Measurements from ENCODE around the gene PLXNA1.

The PLXNA1 gene

DNA sequence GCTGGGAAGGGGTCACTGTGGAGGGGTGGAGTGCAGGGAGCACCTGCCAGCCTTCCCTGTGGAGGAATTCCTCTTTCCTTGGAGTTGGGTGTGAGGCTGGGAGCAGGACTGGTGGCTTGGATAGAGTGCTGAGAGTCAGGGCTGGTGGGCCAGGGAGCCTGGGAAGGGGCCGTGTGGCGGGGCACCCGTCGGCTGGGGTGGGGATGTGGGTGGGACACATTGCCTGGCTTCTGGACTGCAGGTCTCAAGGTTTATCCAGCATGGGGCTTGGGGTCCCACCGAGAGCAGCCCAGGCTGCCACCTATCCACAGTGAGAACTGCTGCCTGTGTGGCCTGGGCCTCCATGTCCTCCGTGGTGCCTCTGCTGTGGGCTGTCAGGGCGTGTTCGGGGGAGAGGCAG is 4.7 kb downstream of the PLXNA1 start:
- DNase-seq (ENCODE audit: low spot score), result no peak

DNA sequence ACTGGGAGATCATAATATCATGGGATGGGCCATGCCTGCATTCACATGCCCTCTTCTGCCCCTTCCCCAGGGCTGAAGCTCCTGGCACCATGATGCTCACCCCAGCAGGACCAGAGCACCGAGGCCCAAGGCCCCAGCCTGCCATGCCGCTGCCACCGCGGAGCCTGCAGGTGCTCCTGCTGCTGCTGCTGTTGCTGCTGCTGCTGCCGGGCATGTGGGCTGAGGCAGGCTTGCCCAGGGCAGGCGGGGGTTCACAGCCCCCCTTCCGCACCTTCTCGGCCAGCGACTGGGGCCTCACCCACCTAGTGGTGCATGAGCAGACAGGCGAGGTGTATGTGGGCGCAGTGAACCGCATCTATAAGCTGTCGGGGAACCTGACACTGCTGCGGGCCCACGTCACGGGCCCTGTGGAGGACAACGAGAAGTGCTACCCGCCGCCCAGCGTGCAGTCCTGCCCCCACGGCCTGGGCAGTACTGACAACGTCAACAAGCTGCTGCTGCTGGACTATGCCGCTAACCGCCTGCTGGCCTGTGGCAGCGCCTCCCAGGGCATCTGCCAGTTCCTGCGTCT is 5.6 kb downstream of the PLXNA1 start:
- no peak for DNase-seq (ENCODE audit: low spot score)

DNA sequence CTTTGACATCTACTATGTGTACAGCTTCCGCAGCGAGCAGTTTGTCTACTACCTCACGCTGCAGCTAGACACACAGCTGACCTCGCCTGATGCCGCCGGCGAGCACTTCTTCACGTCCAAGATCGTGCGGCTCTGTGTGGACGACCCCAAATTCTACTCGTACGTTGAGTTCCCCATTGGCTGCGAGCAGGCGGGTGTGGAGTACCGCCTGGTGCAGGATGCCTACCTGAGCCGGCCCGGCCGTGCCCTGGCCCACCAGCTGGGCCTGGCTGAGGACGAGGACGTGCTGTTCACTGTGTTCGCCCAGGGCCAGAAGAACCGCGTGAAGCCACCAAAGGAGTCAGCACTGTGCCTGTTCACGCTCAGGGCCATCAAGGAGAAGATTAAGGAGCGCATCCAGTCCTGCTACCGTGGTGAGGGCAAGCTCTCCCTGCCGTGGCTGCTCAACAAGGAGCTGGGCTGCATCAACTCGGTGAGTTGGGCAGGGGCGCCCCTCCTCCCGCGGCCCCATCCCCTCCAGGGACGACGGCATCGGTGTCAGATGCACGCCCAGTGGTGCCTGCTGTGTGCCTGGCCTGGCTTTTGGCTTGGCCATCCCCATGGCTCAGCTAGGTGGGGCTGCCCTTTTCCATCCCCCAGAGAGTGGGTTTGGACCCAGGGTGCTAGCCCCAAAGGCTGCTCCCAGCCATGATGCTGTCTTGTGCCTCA is 6.6 kb downstream of the PLXNA1 start:
- DNase-seq (ENCODE audit: low spot score), result no peak

DNA sequence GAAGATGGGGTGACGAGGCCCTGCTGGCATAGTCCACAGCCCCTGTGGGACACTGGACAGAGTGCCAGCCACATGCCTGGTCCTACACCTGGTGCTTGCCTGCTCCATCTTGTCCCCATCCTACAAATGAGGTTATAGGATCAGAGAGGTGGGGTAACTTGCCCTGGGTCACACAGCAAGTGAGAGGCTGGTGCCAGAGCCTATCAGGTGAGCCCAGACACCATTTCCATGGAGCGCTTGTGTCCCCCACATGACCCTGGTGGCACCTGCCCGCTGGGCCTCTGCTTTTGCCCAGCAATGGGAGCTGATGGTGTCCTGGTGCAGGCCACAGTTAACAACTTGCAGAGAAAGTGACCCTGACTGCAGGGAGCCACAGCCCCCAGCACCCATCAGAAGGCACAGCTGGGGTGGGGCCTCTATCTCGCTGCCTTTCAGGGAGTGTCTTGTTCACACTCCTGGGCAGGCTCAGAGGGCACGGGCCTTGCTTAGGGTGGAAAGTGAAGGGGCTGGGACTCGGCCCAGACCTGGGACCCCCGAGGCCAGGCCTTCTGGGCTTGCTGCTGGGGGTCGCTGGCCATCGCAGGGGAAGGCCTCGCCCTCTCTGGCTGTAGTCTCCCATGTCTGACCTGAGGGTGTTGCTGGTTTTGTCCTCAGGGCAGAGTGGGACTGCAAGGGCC is 7.2 kb downstream of the PLXNA1 start:
- no peak for DNase-seq (ENCODE audit: low spot score)

DNA sequence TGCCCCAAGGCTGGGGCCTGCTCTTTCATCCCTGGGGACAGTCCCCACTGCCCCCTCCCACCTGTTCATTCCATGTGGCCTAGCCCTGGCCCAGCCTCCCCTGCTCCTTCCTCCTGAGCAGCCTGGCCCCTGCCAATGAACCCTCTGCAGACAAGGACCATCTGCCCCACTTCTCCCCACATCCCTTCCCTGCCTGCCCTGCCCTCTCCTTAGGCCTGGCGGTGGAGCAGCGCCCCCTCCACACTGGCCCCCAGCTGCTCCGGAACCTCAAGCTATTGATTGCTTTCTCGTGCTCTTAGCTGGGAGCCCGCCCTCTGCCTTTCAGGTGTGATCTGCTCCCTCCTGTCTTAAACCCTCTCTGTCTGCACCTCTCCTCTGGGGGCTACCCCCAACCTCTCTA is 8.0 kb downstream of the PLXNA1 start:
- DNase-seq (ENCODE audit: low spot score), result no peak

DNA sequence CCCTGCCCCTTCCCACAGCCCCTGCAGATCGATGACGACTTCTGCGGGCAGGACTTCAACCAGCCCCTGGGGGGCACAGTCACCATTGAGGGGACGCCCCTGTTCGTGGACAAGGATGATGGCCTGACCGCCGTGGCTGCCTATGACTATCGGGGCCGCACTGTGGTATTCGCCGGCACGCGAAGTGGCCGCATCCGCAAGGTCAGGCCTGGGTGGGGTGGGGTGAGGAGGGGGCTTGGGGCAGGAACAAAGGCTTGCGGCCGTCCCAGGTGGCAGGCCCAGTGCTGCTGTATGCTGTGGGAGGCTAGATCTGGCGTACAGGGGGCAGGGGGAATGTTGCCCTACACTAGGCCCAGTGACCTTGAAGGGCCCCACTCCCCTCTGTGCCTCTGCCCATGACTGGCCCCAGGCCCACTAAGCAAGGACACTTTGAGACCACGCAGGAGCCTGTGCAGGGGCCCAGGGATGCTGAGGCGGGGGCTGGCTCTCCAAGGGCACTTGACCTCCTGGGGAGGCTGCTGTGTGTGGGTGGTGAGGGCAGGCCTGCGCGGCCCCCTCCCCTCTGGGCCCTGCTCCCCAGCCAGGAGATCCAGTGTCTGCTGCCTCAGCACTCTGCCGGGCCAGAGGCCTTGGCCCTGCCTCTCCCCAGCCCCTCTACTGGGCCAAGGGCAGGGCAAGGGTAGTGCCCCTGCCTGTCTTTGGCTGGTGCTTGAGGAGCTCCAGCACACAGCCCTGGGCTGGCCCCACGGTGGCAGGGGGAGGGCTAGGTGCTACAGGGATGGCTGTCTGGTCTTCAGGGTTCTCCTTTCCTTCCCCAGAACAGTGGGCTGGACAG is 8.7 kb downstream of the PLXNA1 start:
- no peak for DNase-seq (ENCODE audit: low spot score)

DNA sequence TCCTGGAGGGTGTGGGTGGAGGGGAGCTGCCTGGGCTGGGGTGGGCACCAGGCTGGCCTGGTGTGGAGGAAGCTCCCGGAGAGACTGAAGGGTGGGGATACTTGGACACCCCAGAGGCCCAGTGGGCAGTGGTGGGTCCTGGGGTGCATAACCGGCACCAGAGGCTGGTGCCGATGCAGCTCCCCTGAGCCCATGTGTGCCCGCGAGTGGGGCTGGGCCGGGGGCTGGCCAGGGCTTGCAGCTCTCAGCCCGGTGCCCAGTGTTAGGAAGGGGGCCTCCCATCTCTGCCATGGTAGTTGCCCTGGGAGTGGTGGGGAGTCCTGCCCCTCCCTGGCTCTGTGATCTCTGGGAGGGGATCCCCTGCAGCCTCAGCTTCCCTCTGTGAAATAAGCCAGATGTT is 9.3 kb downstream of the PLXNA1 start:
- DNase-seq (ENCODE audit: low spot score), result no peak

DNA sequence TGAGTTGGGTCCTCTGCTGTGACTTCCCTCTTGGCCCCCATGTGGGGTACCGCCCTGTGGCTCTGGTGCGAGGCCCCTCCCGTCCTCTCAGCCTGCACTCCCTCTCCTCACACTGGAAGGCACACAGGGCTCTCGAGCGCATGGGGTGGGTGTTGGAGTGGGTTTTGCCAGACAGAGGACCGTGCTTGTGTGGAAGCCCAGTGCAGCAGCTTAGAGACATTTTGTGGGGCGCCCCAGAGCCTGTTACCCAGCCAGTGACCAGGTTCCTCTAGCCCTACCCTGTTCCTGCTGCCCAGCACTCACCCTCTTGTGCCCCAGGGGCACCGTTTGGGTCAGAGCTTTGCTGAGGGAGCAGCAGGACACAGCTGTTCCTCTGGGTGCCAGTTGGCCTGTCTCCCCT is 9.9 kb downstream of the PLXNA1 start:
- DNase-seq (ENCODE audit: low spot score), result no peak

DNA sequence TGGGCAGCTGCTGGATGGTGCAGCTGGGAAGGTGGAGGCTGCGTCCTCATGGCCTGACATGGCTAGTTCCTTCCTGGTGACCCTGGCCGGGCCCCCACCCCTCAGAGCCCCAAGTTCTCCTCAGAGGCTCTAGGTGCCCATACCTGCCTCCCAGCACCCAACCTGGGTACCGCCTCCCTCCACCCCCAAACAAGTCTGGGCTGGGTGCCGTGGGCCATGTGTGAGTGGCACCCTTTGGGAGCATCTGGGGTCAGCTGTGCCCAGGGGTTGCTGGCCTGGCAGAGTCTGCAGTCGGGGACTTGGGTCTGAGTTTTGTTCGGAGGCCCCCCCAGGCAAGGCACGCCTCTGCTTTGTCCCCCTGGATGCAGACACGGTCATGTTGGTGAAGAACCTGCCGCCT is 10.5 kb downstream of the PLXNA1 start:
- no peak for DNase-seq (ENCODE audit: low spot score)

DNA sequence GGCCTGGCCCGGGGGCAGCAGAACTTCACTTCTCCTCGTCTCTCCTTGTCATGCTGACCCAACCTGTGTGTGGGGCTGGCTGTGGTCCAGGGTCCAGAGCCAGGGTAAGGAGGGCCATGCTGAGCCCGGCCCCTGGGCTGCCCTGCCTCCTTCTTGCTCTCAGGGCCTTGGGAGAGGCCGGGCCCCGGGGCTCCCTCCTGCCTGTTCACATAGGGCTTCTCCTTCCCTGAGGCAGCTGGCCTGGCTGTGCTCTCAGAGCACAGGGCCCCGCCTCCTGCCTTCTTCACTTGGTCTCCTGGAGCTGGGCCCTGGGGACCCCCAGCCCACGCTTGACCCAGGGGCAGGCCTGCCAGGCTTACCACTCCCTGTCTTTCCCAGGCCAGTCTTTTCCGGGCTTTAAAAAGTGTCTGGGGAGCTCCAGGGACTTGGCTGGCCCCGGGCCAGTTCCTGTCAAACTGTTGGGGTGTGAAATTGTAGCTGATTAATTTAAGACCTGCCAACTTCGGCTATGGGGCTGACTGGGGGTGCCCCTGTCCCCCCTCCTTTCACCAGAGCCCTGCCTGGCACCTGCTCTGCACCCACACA is 11.8 kb downstream of the PLXNA1 start:
- DNase-seq (ENCODE audit: low spot score), result no peak

DNA sequence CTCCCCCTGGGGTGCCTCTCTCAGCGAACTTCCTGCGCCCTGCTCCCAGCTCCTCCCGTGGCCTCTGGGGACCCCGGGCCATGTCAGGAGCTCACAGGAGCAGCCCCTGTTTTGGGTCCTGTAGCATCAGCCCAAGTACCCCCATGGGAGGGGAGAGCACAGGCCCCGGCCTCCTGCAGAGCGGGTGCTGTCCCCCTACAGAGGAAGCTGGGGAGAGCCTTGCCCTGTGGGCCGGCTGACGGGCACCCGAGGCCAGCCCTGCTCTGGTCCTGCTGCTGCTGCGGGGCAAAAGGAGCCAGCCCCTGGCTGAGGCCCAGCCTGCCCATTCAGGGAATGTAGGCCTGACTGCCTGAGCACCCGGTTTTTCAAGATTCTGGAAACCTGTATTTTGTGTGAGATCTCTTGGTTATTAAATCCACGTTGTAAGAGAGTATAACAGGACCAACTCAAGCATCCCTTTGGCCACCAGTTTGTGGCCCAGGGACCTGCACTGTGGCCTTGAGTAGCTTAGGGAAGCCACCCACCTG is 12.4 kb downstream of the PLXNA1 start:
- DNase-seq (ENCODE audit: low spot score), result no peak

DNA sequence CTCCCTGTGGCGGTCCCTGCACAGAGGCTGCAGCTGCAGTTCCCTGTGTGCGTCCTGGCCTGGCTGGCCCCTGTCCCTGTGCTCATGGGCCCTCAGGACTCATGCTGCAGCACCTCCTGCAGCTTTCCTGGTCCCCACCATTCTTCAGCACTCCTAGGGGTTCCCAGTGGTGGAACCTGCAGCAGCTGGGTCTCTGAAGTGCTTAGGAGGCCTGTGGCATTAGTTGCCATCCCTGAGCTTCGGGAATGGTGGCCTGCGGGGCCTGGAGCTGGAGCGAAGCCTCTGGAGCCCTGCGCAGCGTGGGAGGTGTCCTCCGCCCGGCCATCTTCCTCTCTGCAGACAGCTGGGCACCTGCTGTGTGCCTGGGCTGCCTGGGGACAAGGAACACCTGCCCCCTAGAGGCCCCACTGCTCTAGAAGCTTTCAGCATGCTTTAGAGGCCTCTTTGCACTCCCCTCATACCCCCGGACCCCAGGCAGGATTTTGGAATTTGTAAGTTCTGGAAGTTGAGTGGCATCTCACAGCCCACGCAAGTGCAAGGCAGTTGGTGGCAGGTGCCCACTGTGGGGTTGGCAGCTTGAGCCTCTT is 13.1 kb downstream of the PLXNA1 start:
- DNase-seq (ENCODE audit: low spot score), result no peak

DNA sequence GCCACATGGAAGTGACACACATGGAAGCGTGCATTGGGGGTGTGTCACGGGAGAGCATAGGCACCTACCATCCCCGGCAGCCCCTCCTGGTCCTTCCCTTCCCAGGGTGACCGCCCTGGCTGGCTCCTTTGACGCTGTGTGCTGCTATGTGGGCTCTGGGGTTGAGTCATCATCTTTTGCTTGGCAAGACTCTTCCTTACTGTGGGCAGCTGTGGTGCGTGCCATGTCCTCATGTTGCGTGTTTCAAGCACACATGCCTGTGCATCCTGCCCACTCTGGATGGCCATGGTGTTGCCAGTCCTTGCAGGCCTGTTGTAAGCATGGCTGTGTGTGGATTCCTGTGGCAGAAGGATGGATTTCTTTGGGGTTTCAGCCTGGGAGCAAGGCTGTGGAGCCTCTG is 14.0 kb downstream of the PLXNA1 start:
- DNase-seq (ENCODE audit: low spot score), result no peak

DNA sequence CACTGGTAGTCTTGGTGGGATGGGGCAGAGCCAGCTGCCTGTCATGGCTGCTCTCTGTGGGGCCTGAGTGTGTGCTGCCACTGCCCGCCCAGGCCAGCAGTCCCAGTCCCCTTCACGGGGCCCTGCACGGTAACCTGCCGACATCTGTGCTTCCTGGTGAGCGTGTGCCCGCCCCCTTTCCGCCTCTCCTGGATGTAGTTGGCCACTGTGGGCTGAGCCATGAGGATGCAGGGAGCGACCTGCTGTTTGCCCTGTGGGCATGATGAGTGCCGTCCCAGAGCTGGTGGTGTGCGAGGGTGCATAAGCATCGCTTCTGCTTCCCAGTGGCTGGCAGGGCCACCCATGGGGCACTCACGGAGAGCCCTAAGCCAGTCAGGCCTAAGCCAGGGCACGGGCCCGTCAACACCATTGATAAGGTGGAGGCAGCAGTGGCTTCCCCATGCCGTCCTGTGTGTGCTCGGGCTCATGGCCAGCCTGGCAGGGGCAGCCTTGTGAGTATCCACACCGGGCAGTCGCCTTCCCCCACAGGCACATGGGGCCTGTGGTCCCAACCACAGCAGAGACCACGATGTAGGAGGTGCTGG is 14.6 kb downstream of the PLXNA1 start:
- no peak for DNase-seq (ENCODE audit: low spot score)

DNA sequence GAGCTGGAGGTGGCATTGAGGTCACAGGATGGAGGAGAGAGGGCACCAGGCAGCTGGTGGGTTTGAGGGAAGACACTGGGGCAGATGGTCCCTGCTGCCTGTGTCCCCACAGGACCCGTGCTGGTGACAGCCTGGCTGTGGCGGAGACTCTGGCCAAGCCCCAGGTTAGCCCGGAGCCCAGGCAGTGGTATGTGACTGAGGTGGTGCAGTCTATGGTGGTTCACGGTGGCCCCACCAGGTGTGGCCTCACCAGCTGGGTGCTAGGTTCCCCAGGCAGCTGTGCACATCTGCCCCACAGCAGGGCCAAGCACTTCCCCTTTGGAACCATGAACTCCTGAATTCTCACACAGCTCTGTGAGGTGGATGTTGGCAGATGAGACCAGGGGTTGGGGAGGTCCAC is 15.4 kb downstream of the PLXNA1 start:
- no peak for DNase-seq (ENCODE audit: low spot score)

DNA sequence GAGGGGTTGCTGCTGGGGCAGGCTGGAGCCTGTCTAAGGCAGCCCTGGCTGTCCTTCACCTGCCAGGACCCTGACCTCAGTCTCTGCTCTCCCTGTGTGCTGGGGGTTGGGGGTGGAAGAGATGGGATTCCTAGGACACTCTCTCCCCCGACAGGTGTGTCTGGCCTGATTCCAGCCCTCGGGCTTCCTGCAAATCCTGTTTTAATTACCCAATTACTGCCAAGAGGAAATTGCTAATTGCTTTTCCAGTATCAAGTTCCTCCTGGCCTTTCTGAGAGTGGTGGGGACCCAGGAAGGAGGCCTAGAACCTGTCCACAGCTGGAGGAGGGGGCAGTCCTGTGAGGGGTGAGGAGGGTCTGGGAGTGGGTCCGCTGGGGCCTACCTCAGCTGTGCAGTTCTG is 15.8 kb downstream of the PLXNA1 start:
- no peak for DNase-seq (ENCODE audit: low spot score)

DNA sequence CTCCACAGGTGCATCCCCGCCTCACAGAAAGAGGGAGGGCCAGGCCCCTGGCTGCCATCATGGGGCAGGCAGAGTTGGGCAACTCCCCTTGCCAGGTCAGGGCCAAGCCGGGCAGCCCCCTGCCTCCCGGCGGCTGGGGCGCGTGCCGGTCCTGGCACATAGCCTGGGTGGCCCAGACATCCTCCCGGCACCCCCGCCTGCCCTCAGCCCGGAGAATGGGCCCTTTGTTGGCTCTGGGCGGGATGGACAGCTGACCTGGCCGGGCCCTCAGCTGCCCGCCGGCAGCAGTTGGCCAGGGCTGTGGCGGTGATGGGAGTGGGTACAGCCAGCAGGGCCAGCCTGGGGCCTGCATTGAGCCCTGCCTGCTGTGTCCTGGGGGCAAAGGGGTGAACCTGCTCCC is 16.5 kb downstream of the PLXNA1 start:
- no peak for DNase-seq (ENCODE audit: low spot score)

DNA sequence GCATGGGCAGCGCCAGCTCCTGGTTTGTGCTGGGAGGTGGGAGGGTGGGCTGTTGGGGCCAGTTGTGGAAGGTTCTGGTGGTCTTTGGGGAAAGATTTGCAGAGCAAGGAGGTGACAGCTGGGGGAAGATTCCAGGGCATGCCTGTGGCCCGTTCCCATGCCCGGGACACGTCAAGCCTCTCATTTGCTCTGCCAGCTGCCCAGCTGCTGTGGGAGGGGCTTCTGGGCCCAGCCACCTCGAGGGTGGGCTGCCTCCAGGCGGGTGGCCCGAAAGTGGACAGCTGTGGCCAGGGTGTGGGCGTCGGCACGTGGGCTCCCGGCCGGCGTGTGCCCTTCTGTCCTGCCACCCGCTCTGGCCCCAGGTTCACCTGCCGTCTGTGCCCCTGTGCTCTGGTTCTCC is 17.2 kb downstream of the PLXNA1 start:
- no peak for DNase-seq (ENCODE audit: low spot score)

DNA sequence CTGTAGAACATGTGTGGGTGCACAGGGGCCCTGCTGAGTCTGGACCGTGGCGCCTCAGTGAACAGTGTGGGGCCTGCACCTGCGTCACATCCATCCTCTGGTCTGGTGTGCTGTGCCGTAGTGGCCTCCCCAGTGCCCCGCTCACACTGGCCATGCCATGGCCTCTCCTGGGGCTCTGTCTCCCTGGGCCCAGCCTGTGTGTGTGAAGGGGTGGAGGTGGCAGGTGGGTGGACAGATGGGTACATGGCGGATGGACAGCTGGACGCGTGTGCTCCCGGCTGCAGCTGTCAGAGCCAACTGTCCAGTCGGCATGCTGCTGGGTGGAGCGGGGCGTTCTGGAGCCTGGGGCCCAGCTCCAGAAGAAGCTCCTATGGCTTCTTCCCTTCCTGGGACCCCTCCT is 17.8 kb downstream of the PLXNA1 start:
- no peak for DNase-seq (ENCODE audit: low spot score)

DNA sequence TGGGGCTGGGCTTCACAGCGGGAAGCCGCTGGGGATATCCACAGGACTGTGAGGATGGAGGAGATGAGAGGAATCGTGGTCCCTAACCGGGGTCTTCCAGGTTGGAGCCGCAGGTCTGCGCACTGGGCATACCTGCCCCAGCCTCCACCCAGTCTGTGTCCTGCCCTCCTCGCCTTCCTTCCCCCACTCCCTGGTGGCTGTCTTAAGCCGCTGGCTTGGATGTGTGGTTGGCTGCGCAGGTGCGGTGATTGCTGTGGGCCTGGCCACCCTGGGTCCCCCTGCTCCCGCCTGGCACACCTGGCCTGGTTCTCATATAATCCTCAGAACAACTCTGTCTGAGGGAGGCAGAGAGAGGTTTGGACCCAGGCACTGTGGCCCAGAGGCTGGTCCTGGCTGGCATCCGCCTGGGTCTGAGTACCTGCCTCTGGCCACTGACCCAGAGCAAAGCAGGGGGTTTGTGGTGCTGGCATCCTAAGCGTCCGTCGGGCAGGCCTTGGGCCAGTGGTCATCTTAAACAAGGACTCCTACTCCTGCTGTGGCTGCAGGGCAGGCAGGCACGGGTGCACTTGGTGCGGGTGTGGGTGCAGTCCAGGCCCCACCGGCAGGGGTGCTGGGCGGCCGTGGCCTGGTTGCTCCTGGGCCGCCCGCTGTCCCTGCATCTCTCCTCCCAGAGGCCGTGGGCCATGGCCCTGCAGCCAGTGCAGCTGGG is 18.7 kb downstream of the PLXNA1 start:
- no peak for DNase-seq (ENCODE audit: low spot score)

All from CD4-positive, alpha-beta T cell treated with Interleukin-2 at 100 ng/mL for 4 hours (primary cell).